K562 (cell line): ENCODE results near the gene TRAPPC12. TPM values are rescaled to one million over a fixed set of nuclear protein-coding genes. Genes with fewer than 3 reads are reported as not detected.

Experiments used
- ATAC-seq: fragments of 200-7000 bp; cut with Tn5 transposase; 3 replicates; pipeline ENCODE4 v1.9.1; 2020; ENCODE audit warnings: moderate library complexity
- BruUV-seq: library from RNA; stranded (reverse); fragments of 400-500 nt; replicated peaks from 2 replicates; lab custom pipeline; 2021; lab: Mats Ljungman, UMichigan
- CTCF ChIA-PET: fragments of 300-600 bp; formaldehyde crosslinking; extraction: SDS; loops from one replicate; lab custom pipeline; 2021; ENCODE audit warnings: low intra/inter-chr PET ratio; lab: Yijun Ruan, JAX
- POLR2A ChIA-PET: fragments of 300-600, 350-650 bp; sonication (Branson Sonifier 250); formaldehyde crosslinking; extraction: SDS; loops from one replicate; lab custom pipeline; 2021; ENCODE audit warnings: antibody characterized with exemption, inconsistent platforms; lab: Yijun Ruan, JAX
- DNase-seq, 4 experiments: peaks; one replicate each; pipeline versions ENCODE4 v3.0.0 to v3.0.0-alpha.2; 2011 to 2018; ENCODE audit warnings: low spot score in 3 of 4, mixed read lengths in 3 of 4; ENCODE audit errors: extremely low read depth in 1 of 4
- FAIRE-seq: peaks from 2 replicates; lab custom pipeline; 2011; peaks lifted over from hg19 to GRCh38; lab: Jason Lieb, UNC
- H2AFZ ChIP-seq: 2 replicates; pipeline ENCODE4 v1.6.0; 2011; ENCODE audit warnings: low read depth, low read length, control low read depth, inconsistent platforms
- H3K27ac ChIP-seq: fragments of 200-600 bp; 3 replicates; pipeline ENCODE4 v1.8.0; 2011; ENCODE audit warnings: low read depth, mild to moderate bottlenecking, control low read depth, inconsistent platforms, low read length, moderate library complexity, mixed read lengths; ENCODE audit errors: extremely low read depth
- H3K27me3 ChIP-seq, 2 experiments: fragments of 300-600 bp in 1 of 2; 2 replicates in 1 of 2; 3 replicates in 1 of 2; pipeline versions ENCODE4 v1.6.0 to v1.8.0; 2011; ENCODE audit warnings: inconsistent platforms in 2 of 2, low read length in 2 of 2, mild to moderate bottlenecking in 1 of 2, mixed read lengths in 1 of 2, moderate library complexity in 1 of 2; ENCODE audit not compliant: control insufficient read depth in 2 of 2, insufficient read depth in 2 of 2
- H3K36me3 ChIP-seq: fragments of 300-600 bp; 3 replicates; pipeline ENCODE4 v1.8.0; 2011; ENCODE audit warnings: mild to moderate bottlenecking, low read length, inconsistent platforms; ENCODE audit not compliant: control insufficient read depth, insufficient read depth
- H3K4me1 ChIP-seq, 2 experiments: fragments of 200-600 bp in 1 of 2; replicated peaks in 1 of 2; 2 replicates in 1 of 2; 3 replicates in 1 of 2; pipeline versions ENCODE4 v1.5.1 to v1.8.0; 2011; ENCODE audit warnings: inconsistent platforms in 2 of 2, low read length in 2 of 2, mild to moderate bottlenecking in 1 of 2, mixed read lengths in 1 of 2, moderate library complexity in 1 of 2; ENCODE audit not compliant: control insufficient read depth in 2 of 2, insufficient read depth in 2 of 2
- H3K4me2 ChIP-seq: 2 replicates; pipeline ENCODE4 v1.6.1; 2011; ENCODE audit warnings: low read length, control low read depth, inconsistent platforms, mixed read lengths; ENCODE audit not compliant: insufficient read depth
- H3K4me3 ChIP-seq: fragments of 200-600 bp; sonication (generic), shearing (Covaris generic); 2 replicates; pipeline ENCODE4 v1.5.1; 2016; ENCODE audit warnings: control low read depth, inconsistent platforms
- H3K79me2 ChIP-seq: fragments of 200-600 bp; 3 replicates; pipeline ENCODE4 v1.8.0; 2011; ENCODE audit warnings: low read length, inconsistent platforms; ENCODE audit not compliant: control insufficient read depth, insufficient read depth
- H3K9ac ChIP-seq, 2 experiments: 2 replicates each; pipeline versions ENCODE4 v1.6.0 to v1.6.1; 2011; ENCODE audit warnings: low read depth in 2 of 2, low read length in 2 of 2, control low read depth in 1 of 2, inconsistent platforms in 1 of 2, mild to moderate bottlenecking in 1 of 2, mixed read lengths in 1 of 2; ENCODE audit not compliant: insufficient read depth in 1 of 2
- H3K9me1 ChIP-seq: one replicate; pipeline ENCODE4 v1.6.0; 2011; ENCODE audit warnings: inconsistent platforms, mild to moderate bottlenecking, low read length, moderate library complexity; ENCODE audit not compliant: control insufficient read depth, insufficient read depth
- H3K9me3 ChIP-seq: replicated peaks from 2 replicates; pipeline ENCODE4 v1.5.1; 2011; ENCODE audit warnings: low read depth, low read length, inconsistent platforms; ENCODE audit not compliant: control insufficient read depth, insufficient read depth
- H4K20me1 ChIP-seq: replicated peaks from 2 replicates; pipeline ENCODE4 v1.6.1; 2011; ENCODE audit warnings: low read length, inconsistent platforms, mixed read lengths; ENCODE audit not compliant: control insufficient read depth, insufficient read depth
- IRF2 ChIP-seq: sonication (generic); formaldehyde crosslinking; IDR thresholded peaks from 2 replicates; pipeline ENCODE4 v1.8.1; 2022; ENCODE audit warnings: mild to moderate bottlenecking, missing genetic modification reagents
- RAD21 ChIP-seq, 2 experiments: fragments of 250-450 bp in 1 of 2; fragments of 450-650 bp in 1 of 2; sonication (Bioruptor Pico) in 1 of 2; formaldehyde crosslinking in 1 of 2; IDR thresholded peaks in 1 of 2; conservative IDR thresholded peaks in 1 of 2; 2 replicates each; pipeline versions ENCODE4 v1.4.0 to v1.8.0; 2020 to 2022; ENCODE audit warnings: mild to moderate bottlenecking in 2 of 2, moderate library complexity in 1 of 2
- RBM39 ChIP-seq: fragments of 200-400 bp; formaldehyde crosslinking; optimal IDR thresholded peaks from 2 replicates; pipeline ENCODE3; 2018; ENCODE audit warnings: low read depth, low read length
- XRCC4 ChIP-seq: IDR thresholded peaks from one replicate; pipeline ENCODE4 v1.6.1; 2011; ENCODE audit not compliant: insufficient read depth, insufficient read length; ENCODE audit errors: extremely low read depth
- ZNF263 ChIP-seq: sonication (generic); formaldehyde crosslinking; IDR thresholded peaks from 2 replicates; pipeline ENCODE4 v1.8.0; 2022; ENCODE audit warnings: mild to moderate bottlenecking, missing genetic modification reagents, borderline replicate concordance
- ZNF766 ChIP-seq: fragments of 200-800 bp; sonication (Bioruptor generic); conservative IDR thresholded peaks from 2 replicates; pipeline ENCODE4 v1.6.1; 2016; ENCODE audit warnings: missing genetic modification characterization, missing compliant biosample characterization
- WGBS: fragments of 100-300 bp; shearing (Covaris generic); methylation state at CpG from one replicate; pipeline ENCODE4 v1.1.6; 2016; ENCODE audit warnings: low coverage, mixed read lengths; ENCODE audit not compliant: insufficient coverage; ENCODE audit errors: missing lambda C conversion rate; 5-methylcytosine and 5-hydroxymethylcytosine counted together
- in situ Hi-C: fragments of 300-500 bp; cut with MboI; formaldehyde crosslinking; loops from 4 replicates; pipeline ENCODE4 v1.15.0; 2018; ENCODE audit warnings: inconsistent platforms, mixed read lengths
- intact Hi-C: fragments of 100-400 bp; cut with micrococcal nuclease; formaldehyde crosslinking; loops from 2 replicates; pipeline ENCODE4 v1.14.2; 2022
- polyA plus RNA-seq, 8 experiments: library from polyadenylated mRNA; depleted of rRNA in 4 of 8; stranded (reverse) in 5 of 8; unstranded in 3 of 8; fragments of >200 nt; fragmentation: Nextera tagmentation in 2 of 8; fragmentation: Illumina TruSeq in 1 of 8; extraction: Ambion mirVana in 2 of 8; extraction: Trizol in 1 of 8; gene quantifications; 2 replicates each; pipeline versions ENCODE4 v1.2.1 to v1.2.3, GENCODE V29; 2011 to 2014; ENCODE audit warnings: inconsistent platforms in 1 of 8, missing spikeins in 1 of 8
- total RNA-seq, 7 experiments: library from RNA; depleted of rRNA in 6 of 7; stranded (reverse); fragments of >200 nt in 6 of 7; fragmentation: Illumina TruSeq in 2 of 7; extraction: Trizol in 2 of 7; gene quantifications; 2 replicates each; pipeline versions ENCODE4 v1.2.1 to v1.2.3, GENCODE V29; 2011 to 2021; ENCODE audit warnings: low replicate concordance in 1 of 7
- TF ChIP-seq, protein P1 (sequence below): sonication (generic); formaldehyde crosslinking; IDR thresholded peaks from 2 replicates; pipeline ENCODE4 v1.9.0; 2022; ENCODE audit warnings: mild to moderate bottlenecking, missing genetic modification reagents

Gene TRAPPC12
- total and polyA plus RNA-seq, 9 of the 15 experiments (the other 6 are each of a cell fraction or from before 2014, with no cell fraction given), result 8.0 to 75.2 (median 39.1) TPM

DNA sequence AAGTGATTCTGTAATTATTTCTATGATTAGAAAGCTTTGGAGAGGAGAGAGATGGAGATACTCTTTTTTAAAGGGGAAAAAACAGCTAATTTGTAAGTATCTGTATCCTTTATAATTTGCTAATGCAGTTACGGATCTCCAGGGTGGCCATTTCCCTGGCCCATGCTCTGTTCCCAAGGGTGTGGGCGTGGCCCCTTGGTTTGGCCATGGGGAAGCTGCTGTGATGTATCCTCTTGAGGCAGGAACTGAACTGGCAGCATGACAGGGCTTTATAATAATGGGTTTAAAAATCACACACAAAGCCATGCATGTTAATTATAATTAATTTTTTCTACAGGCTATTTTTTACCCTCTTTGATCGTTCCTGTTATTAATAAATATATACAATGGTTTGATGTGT is 27.0 kb downstream of the TRAPPC12 start (continued):
- no peak for TF ChIP-seq ZNF263 (CRISPR knock-in tag)

DNA sequence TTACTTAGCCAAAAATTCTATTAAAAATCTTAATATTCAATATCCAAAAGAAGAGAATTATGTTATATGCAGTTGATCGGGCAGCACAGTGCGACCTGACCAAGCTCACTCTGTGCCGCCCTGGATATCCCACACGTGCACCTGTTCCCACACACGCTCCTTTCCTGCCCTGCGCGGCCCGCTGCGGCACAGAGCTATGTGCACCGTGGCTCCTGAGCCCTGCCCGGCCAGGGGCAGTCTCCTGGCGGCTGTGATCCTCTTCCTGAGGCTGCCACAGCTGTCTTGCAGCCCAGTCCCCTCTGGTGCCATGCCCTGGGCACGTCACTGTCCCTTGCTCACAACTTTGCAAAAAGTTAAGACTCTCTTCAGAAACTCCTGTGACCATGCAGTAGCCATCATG is 29.3 kb downstream of the TRAPPC12 start:
- Histone ChIP-seq H3K4me1 (peaks cover 0 to 7% of the 10 kb centered on the region in 2 experiments; a peak in 2 of 5 replicates), H3K9me1 (no peaks in the 10 kb centered on the region), H3K4me3 (no peak overlapping the region), H3K9ac (no peak overlapping the region), H3K79me2 (no peaks in the 10 kb centered on the region; the same call in 2 of the 3 replicates), H3K9me3 (no peaks in the 10 kb centered on the region), H4K20me1 (no peaks in the 10 kb centered on the region; the same call in 1 of the 2 replicates), H2AFZ (no peak overlapping the region)
- intact Hi-C loops, result no loop called here
- in situ Hi-C loops, result no loop called here
- POLR2A ChIA-PET, result no interaction called here
- no peak for DNase-seq
- BruUV-seq, result no TSS peak
- TF ChIP-seq IRF2 (CRISPR knock-in tag) (no peak), RAD21 (CRISPR knock-in tag; conservative IDR thresholded peaks at IDR 0.05 in 1 of 2, IDR thresholded peaks at IDR 0.05 in 1 of 2) (no peak), XRCC4 (no peak), ZNF766 (no peak), RBM39 (no peak)
- TF ChIP-seq, protein P1, sequence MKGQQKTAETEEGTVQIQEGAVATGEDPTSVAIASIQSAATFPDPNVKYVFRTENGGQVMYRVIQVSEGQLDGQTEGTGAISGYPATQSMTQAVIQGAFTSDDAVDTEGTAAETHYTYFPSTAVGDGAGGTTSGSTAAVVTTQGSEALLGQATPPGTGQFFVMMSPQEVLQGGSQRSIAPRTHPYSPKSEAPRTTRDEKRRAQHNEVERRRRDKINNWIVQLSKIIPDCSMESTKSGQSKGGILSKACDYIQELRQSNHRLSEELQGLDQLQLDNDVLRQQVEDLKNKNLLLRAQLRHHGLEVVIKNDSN, result no peak
- TF ChIP-seq, all 486 proteins: peak for 0
- CTCF ChIA-PET, result no interaction called here
- Histone ChIP-seq H3K27ac (no peak overlapping the region), H3K27me3 (no peaks in the 10 kb centered on the region), H3K36me3 (peaks cover 38% of the 10 kb centered on the region), H3K4me2 (no peak overlapping the region)
- no peak for ATAC-seq
- WGBS, result 93% methylated on average over 12 of the region's 13 CpGs
- no peak for FAIRE-seq
